H1 (cell line): Measurements from ENCODE around the gene LHFPL6. TPM values are rescaled to one million over a fixed set of nuclear protein-coding genes. Genes with fewer than 3 reads are reported as not detected.

ENCODE experiments used
- CTCF ChIA-PET: fragments of 300-600 bp; sonication (Branson Sonifier 250); formaldehyde crosslinking; loops from one replicate; lab custom pipeline; 2021; ENCODE audit not compliant: partially characterized antibody; lab: Charles Lee
- POLR2A ChIA-PET: fragments of 300-600 bp; sonication (Branson Sonifier 250); formaldehyde crosslinking; loops from one replicate; lab custom pipeline; 2021; ENCODE audit warnings: inconsistent platforms; ENCODE audit not compliant: partially characterized antibody; lab: Charles Lee
- DNase-seq, 2 experiments: peaks; one replicate each; pipeline versions ENCODE4 v3.0.0 to v3.0.0-alpha.2; 2010 to 2022; ENCODE audit warnings: low spot score in 2 of 2, low read depth in 1 of 2, mixed read lengths in 1 of 2
- FAIRE-seq: peaks from 2 replicates; lab custom pipeline; 2011; peaks lifted over from hg19 to GRCh38; lab: Jason Lieb, UNC
- H2AFZ ChIP-seq: 2 replicates; pipeline ENCODE4 v1.8.1; 2012; ENCODE audit warnings: low read length, inconsistent platforms
- H2AK5ac ChIP-seq: 2 replicates; pipeline ENCODE4 v1.6.1; 2013; ENCODE audit warnings: low read depth, low read length
- H2BK120ac ChIP-seq: replicated peaks from 2 replicates; pipeline ENCODE3; 2013; ENCODE audit warnings: low read depth, low read length, inconsistent platforms
- H2BK12ac ChIP-seq: 2 replicates; pipeline ENCODE4 v1.6.1; 2013; ENCODE audit warnings: low read depth, low read length
- H2BK15ac ChIP-seq: 2 replicates; pipeline ENCODE4 v1.6.1; 2013; ENCODE audit warnings: low read length
- H2BK20ac ChIP-seq: 2 replicates; pipeline ENCODE4 v1.6.1; 2013; ENCODE audit warnings: low read length
- H2BK5ac ChIP-seq: 2 replicates; pipeline ENCODE4 v1.6.1; 2013; ENCODE audit warnings: low read depth, low read length
- H3K14ac ChIP-seq: 2 replicates; pipeline ENCODE4 v1.6.1; 2013; ENCODE audit warnings: inconsistent platforms; ENCODE audit not compliant: insufficient read length
- H3K18ac ChIP-seq: 2 replicates; pipeline ENCODE4 v1.6.1; 2013; ENCODE audit warnings: low read length; ENCODE audit errors: extremely low read depth
- H3K23ac ChIP-seq: 2 replicates; pipeline ENCODE4 v1.6.1; 2013; ENCODE audit warnings: inconsistent platforms; ENCODE audit not compliant: insufficient read length
- H3K23me2 ChIP-seq: 2 replicates; pipeline ENCODE4 v1.6.1; 2013; ENCODE audit warnings: low read depth, low read length
- H3K27ac ChIP-seq: 2 replicates; pipeline ENCODE4 v1.6.1; 2011; ENCODE audit warnings: low read depth, low read length, inconsistent platforms
- H3K27me3 ChIP-seq, 4 experiments: replicated peaks in 1 of 4; 1 replicate in 1 of 4; 2 replicates in 3 of 4; pipeline versions ENCODE4 v1.6.1 to v1.8.1; 2011 to 2013; ENCODE audit warnings: low read length in 3 of 4, mild to moderate bottlenecking in 3 of 4, inconsistent platforms in 2 of 4, mixed read lengths in 2 of 4, moderate library complexity in 1 of 4; ENCODE audit not compliant: control insufficient read depth in 3 of 4, insufficient read depth in 3 of 4; ENCODE audit errors: extremely low read depth in 1 of 4
- H3K36me3 ChIP-seq, 4 experiments: 2 replicates each; pipeline versions ENCODE4 v1.6.1 to v1.8.1; 2011 to 2013; ENCODE audit warnings: mild to moderate bottlenecking in 4 of 4, low read length in 3 of 4, moderate library complexity in 2 of 4, control low read depth in 1 of 4, inconsistent platforms in 1 of 4; ENCODE audit not compliant: insufficient read depth in 4 of 4, control insufficient read depth in 2 of 4
- H3K4ac ChIP-seq: replicated peaks from 2 replicates; pipeline ENCODE3; 2013; ENCODE audit warnings: low read length, low read depth, mixed read lengths, inconsistent platforms; ENCODE audit not compliant: insufficient read length
- H3K4me1 ChIP-seq, 4 experiments: replicated peaks in 1 of 4; 1 replicate in 1 of 4; 2 replicates in 3 of 4; pipeline versions ENCODE4 v1.6.1 to v1.8.1; 2011 to 2013; ENCODE audit warnings: low read length in 3 of 4, inconsistent platforms in 2 of 4, mixed read lengths in 1 of 4; ENCODE audit not compliant: insufficient read depth in 4 of 4, control insufficient read depth in 3 of 4
- H3K4me2 ChIP-seq, 2 experiments: 2 replicates each; pipeline versions ENCODE4 v1.6.1 to v1.8.1; 2011 to 2013; ENCODE audit warnings: low read depth in 2 of 2, low read length in 2 of 2, control low read depth in 1 of 2, inconsistent platforms in 1 of 2, mild to moderate bottlenecking in 1 of 2; ENCODE audit not compliant: insufficient read depth in 1 of 2
- H3K4me3 ChIP-seq, 4 experiments: fragments of 200-600, 300-600 bp in 1 of 4; sonication (generic), shearing (Covaris generic), sonication (Bioruptor Twin) in 1 of 4; 2 replicates each; pipeline versions ENCODE4 v1.5.1 to v1.8.1; 2011 to 2016; ENCODE audit warnings: low read length in 4 of 4, low read depth in 3 of 4, control low read depth in 2 of 4, inconsistent platforms in 2 of 4, mild to moderate bottlenecking in 2 of 4, mixed read lengths in 1 of 4, moderate library complexity in 1 of 4; ENCODE audit not compliant: insufficient read depth in 2 of 4; ENCODE audit errors: extremely low read depth in 1 of 4
- H3K56ac ChIP-seq: replicated peaks from 2 replicates; pipeline ENCODE3; 2013; ENCODE audit warnings: low read depth, mild to moderate bottlenecking, mixed read lengths, low read length, inconsistent platforms; ENCODE audit not compliant: insufficient read length
- H3K79me1 ChIP-seq: 2 replicates; pipeline ENCODE4 v1.6.1; 2013; ENCODE audit warnings: low read depth, low read length, control low read depth
- H3K79me2 ChIP-seq, 2 experiments: 2 replicates each; pipeline versions ENCODE4 v1.6.1 to v1.8.1; 2012 to 2013; ENCODE audit warnings: low read length in 2 of 2, mild to moderate bottlenecking in 2 of 2, inconsistent platforms in 1 of 2; ENCODE audit not compliant: insufficient read depth in 2 of 2, control insufficient read depth in 1 of 2
- H3K9ac ChIP-seq, 4 experiments: replicated peaks in 1 of 4; 1 replicate in 1 of 4; 2 replicates in 3 of 4; pipeline versions ENCODE4 v1.6.1 to v1.8.1; 2011 to 2013; ENCODE audit warnings: low read depth in 3 of 4, low read length in 3 of 4, control low read depth in 2 of 4, mild to moderate bottlenecking in 2 of 4, moderate library complexity in 2 of 4, inconsistent platforms in 1 of 4; ENCODE audit errors: extremely low read depth in 1 of 4
- H3K9me3 ChIP-seq, 2 experiments: 2 replicates each; pipeline versions ENCODE4 v1.6.1 to v1.8.1; 2012 to 2013; ENCODE audit warnings: mild to moderate bottlenecking in 2 of 2, moderate library complexity in 2 of 2, control low read depth in 1 of 2, inconsistent platforms in 1 of 2, low read depth in 1 of 2, low read length in 1 of 2, mixed read lengths in 1 of 2; ENCODE audit not compliant: insufficient read depth in 2 of 2
- H4K20me1 ChIP-seq, 2 experiments: replicated peaks in 1 of 2; 2 replicates each; pipeline versions ENCODE3 to v1.8.1; 2011 to 2013; ENCODE audit warnings: inconsistent platforms in 2 of 2, low read length in 2 of 2, mild to moderate bottlenecking in 1 of 2; ENCODE audit not compliant: insufficient read depth in 2 of 2, control insufficient read depth in 1 of 2
- H4K5ac ChIP-seq: 2 replicates; pipeline ENCODE4 v1.6.1; 2013; ENCODE audit warnings: low read length, low read depth, mixed read lengths, inconsistent platforms; ENCODE audit not compliant: insufficient read length
- H4K8ac ChIP-seq: 2 replicates; pipeline ENCODE4 v1.8.0; 2013; ENCODE audit warnings: mild to moderate bottlenecking, moderate library complexity, low read length, inconsistent platforms; ENCODE audit not compliant: insufficient read depth; ENCODE audit errors: extremely low read depth
- H4K91ac ChIP-seq: replicated peaks from 2 replicates; pipeline ENCODE3; 2013; ENCODE audit warnings: low read length, mixed read lengths, inconsistent platforms; ENCODE audit not compliant: insufficient read length
- WGBS, 2 experiments: shearing (Covaris generic) in 1 of 2; methylation state at CpG; one replicate each; pipeline versions ENCODE4 v1.1.6 to v1.1.7; 2013 to 2015; ENCODE audit warnings: low lambda C conversion rate in 2 of 2, mixed read lengths in 2 of 2, inconsistent platforms in 1 of 2, low coverage in 1 of 2, missing lambda C conversion rate in 1 of 2; ENCODE audit not compliant: insufficient replicate concordance in 2 of 2, insufficient coverage in 1 of 2, insufficient read length in 1 of 2; ENCODE audit errors: extremely low coverage in 1 of 2, missing lambda C conversion rate in 1 of 2; 5-methylcytosine and 5-hydroxymethylcytosine counted together
- polyA plus RNA-seq, 7 experiments: library from polyadenylated mRNA; depleted of rRNA in 3 of 7; stranded (reverse) in 5 of 7; unstranded in 2 of 7; fragments of >200 nt in 5 of 7; fragments of 200-250 nt in 2 of 7; gene quantifications; 1 replicate in 5 of 7; 2 replicates in 1 of 7; 4 replicates in 1 of 7; pipeline versions ENCODE4 v1.2.1 to v1.2.3, GENCODE V29; 2011 to 2013; ENCODE audit warnings: missing spikeins in 2 of 7, mixed read lengths in 2 of 7
- total RNA-seq: library from RNA; stranded (reverse); fragmentation: NEBNext Ultra II Directional; extraction: Animal tissue kit (Norgen Biotek cat#: 25700); gene quantifications from 2 replicates; pipeline ENCODE4 v1.2.1, GENCODE V29; 2021

LHFPL6 gene
- total and polyA plus RNA-seq, 2 of the 8 experiments (the other 6 are each of a cell fraction or from before 2014, with no cell fraction given): 7.6 to 17.0 TPM

DNA sequence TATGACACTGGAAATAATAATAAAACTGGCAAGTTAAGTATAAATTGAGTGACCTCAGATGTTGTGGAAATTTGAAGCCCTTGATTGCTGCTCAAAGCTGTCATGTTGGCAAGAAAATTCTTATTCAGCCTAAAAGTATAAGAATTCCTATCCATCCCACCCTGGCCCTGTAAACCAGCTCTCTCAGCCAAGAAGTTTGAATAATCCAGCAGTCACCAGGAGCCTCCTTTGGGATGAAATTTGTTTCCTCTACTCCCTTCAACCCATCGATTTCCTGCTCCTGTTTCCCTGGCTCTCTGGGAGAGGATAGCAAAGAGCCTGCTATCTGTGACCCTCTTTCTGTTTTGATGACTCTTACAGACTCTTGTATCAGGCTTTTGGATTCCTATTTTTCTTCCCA lies 169.3 kb downstream of the LHFPL6 start:
- Histone ChIP-seq H2BK120ac (no peak overlapping the region), H2AK5ac (no peak overlapping the region), H2BK20ac (no peak overlapping the region), H3K4me1 (no peaks in the 10 kb centered on the region; a peak in 3 of 7 replicates), H2BK5ac (no peak overlapping the region), H3K9ac (no peak overlapping the region), H3K23me2 (no peaks in the 10 kb centered on the region), H3K18ac (no peak overlapping the region), H4K8ac (no peak overlapping the region), H3K9me3 (peaks cover 8 to 14% of the 10 kb centered on the region in 2 experiments), H2AFZ (no peak overlapping the region), H3K14ac (no peak overlapping the region), H3K4me2 (no peak overlapping the region), H2BK12ac (no peak overlapping the region), H3K23ac (no peak overlapping the region), H3K27me3 (no peaks in the 10 kb centered on the region; a peak in 1 of 7 replicates), H3K56ac (no peak overlapping the region), H4K20me1 (no peaks in the 10 kb centered on the region), H3K79me2 (no peaks in the 10 kb centered on the region), H3K4ac (no peak overlapping the region), H4K5ac (no peak overlapping the region), H3K4me3 (no peak overlapping the region), H3K27ac (no peak overlapping the region), H3K36me3 (peaks cover 0 to 2% (median 0%) of the 10 kb centered on the region in 4 experiments; a peak in 2 of 8 replicates), H3K79me1 (no peaks in the 10 kb centered on the region), H4K91ac (no peak overlapping the region), H2BK15ac (no peak overlapping the region)
- DNase-seq (no peak), FAIRE-seq (no peak)
- ChIA-PET POLR2A (no interaction called here), CTCF (interaction anchor here (0.9 to 1.4 kb wide), 2 partner anchors 57 to 150 kb away, joined by 3 read pairs; no protein-coding TSS in a partner anchor)
- WGBS, 2 experiments: 95% methylated on average over 1 of the region's 1 CpG; no CpG with 5 or more reads in 1 of the 2 experiments
